A549 (cell line): Measurements from ENCODE around the gene CCDC7. TPM values are rescaled to one million over a fixed set of nuclear protein-coding genes. Genes with fewer than 3 reads are reported as not detected.

Source experiments
- ATAC-seq, 2 experiments: fragments of 200-7000 bp in 1 of 2; fragments of >200 bp in 1 of 2; cut with Nextera tagmentation in 1 of 2; cut with Tn5 transposase in 1 of 2; 3 replicates each; pipeline versions ENCODE4 v1.8.0 to v1.9.1; 2018 to 2020; ENCODE audit warnings: mild to moderate bottlenecking in 1 of 2, moderate library complexity in 1 of 2
- CTCF ChIA-PET: fragments of 300-600 bp; sonication (Branson Sonifier 250); formaldehyde crosslinking; extraction: SDS; loops from one replicate; lab custom pipeline; 2021; ENCODE audit warnings: antibody characterized with exemption, inconsistent platforms; lab: Yijun Ruan, JAX
- POLR2A ChIA-PET: fragments of 350-600 bp; formaldehyde crosslinking; extraction: SDS; loops from one replicate; lab custom pipeline; 2021; ENCODE audit warnings: antibody characterized with exemption, inconsistent platforms; lab: Yijun Ruan, JAX
- DNase-seq, 2 experiments: peaks; one replicate each; pipeline versions ENCODE4 v3.0.0 to v3.0.0-alpha.2; 2011 to 2016; ENCODE audit warnings: low read depth in 1 of 2, low spot score in 1 of 2
- FAIRE-seq: peaks from 2 replicates; lab custom pipeline; 2011; peaks lifted over from hg19 to GRCh38; lab: Jason Lieb, UNC
- H3K27ac ChIP-seq, 2 experiments: fragments of >200 bp; sonication (Bioruptor Twin); formaldehyde crosslinking; 3 replicates each; pipeline ENCODE4 v1.5.1; 2016 to 2017
- H3K4me1 ChIP-seq: fragments of >200 bp; sonication (Bioruptor Twin); formaldehyde crosslinking; 3 replicates; pipeline ENCODE4 v1.6.1; 2016
- H3K4me2 ChIP-seq: fragments of >200 bp; sonication (Bioruptor Twin); formaldehyde crosslinking; 3 replicates; pipeline ENCODE4 v1.6.1; 2016
- H3K4me3 ChIP-seq: fragments of >200 bp; sonication (Bioruptor Twin); formaldehyde crosslinking; 3 replicates; pipeline ENCODE4 v1.5.1; 2016
- H3K9me3 ChIP-seq: fragments of >200 bp; sonication (Bioruptor Twin); formaldehyde crosslinking; 3 replicates; pipeline ENCODE4 v1.6.1; 2016
- CEBPB ChIP-seq, 2 experiments: fragments of >200 bp in 1 of 2; sonication (Bioruptor Twin) in 1 of 2; formaldehyde crosslinking in 1 of 2; IDR thresholded peaks; 2 replicates each; pipeline ENCODE4 v1.6.1; 2012 to 2016
- CHD2 ChIP-seq: fragments of 150-350 bp; IDR thresholded peaks from 2 replicates; pipeline ENCODE4 v1.6.1; 2014; ENCODE audit warnings: low read length; ENCODE audit not compliant: partially characterized antibody
- EHF ChIP-seq: fragments of 250-450 bp; sonication (Bioruptor Pico); IDR thresholded peaks from 2 replicates; pipeline ENCODE4 v1.5.0; 2020; ENCODE audit warnings: mild to moderate bottlenecking
- EHMT2 ChIP-seq: fragments of 200-600 bp; sonication (generic); IDR thresholded peaks from 2 replicates; pipeline ENCODE4 v1.6.1; 2016; ENCODE audit warnings: antibody characterized with exemption, low read depth, mild to moderate bottlenecking, moderate library complexity
- ESRRA ChIP-seq: fragments of 150-350 bp; IDR thresholded peaks from 2 replicates; pipeline ENCODE4 v1.6.1; 2014; ENCODE audit warnings: mild to moderate bottlenecking, low read length, borderline replicate concordance
- FOSB ChIP-seq: fragments of 250-450 bp; sonication (Bioruptor Pico); IDR thresholded peaks from 2 replicates; pipeline ENCODE4 v1.5.0; 2020; ENCODE audit warnings: mild to moderate bottlenecking, moderate library complexity
- FOXS1 ChIP-seq: fragments of 250-450 bp; sonication (Bioruptor Pico); IDR thresholded peaks from 2 replicates; pipeline ENCODE4 v1.5.0; 2020; ENCODE audit warnings: mild to moderate bottlenecking, moderate library complexity
- GATA3 ChIP-seq: IDR thresholded peaks from 2 replicates; pipeline ENCODE4 v1.6.1; 2012; ENCODE audit warnings: borderline replicate concordance
- HDAC2 ChIP-seq: fragments of 200-600 bp; sonication (generic); IDR thresholded peaks from 2 replicates; pipeline ENCODE4 v1.6.1; 2016
- HEYL ChIP-seq: fragments of 250-450 bp; sonication (Bioruptor Pico); IDR thresholded peaks from 2 replicates; pipeline ENCODE4 v1.8.0; 2021; ENCODE audit warnings: mild to moderate bottlenecking, moderate library complexity
- HOXA7 ChIP-seq: fragments of 250-450 bp; sonication (Bioruptor Pico); IDR thresholded peaks from 2 replicates; pipeline ENCODE4 v1.5.0; 2020; ENCODE audit warnings: mild to moderate bottlenecking, moderate library complexity
- HOXB13 ChIP-seq: fragments of 250-450 bp; sonication (Bioruptor Pico); IDR thresholded peaks from 2 replicates; pipeline ENCODE4 v1.5.0; 2020; ENCODE audit warnings: low read depth, mild to moderate bottlenecking, moderate library complexity
- HOXB5 ChIP-seq: fragments of 250-450 bp; sonication (Bioruptor Pico); IDR thresholded peaks from 2 replicates; pipeline ENCODE4 v1.5.0; 2020; ENCODE audit warnings: mild to moderate bottlenecking, moderate library complexity
- JUN ChIP-seq, 2 experiments: fragments of >200 bp; sonication (Bioruptor Twin); formaldehyde crosslinking; IDR thresholded peaks; 2 replicates in 1 of 2; 3 replicates in 1 of 2; pipeline ENCODE4 v1.6.1; 2016 to 2017
- MAZ ChIP-seq: fragments of 150-350 bp; IDR thresholded peaks from 2 replicates; pipeline ENCODE4 v1.6.1; 2014; ENCODE audit warnings: antibody characterized with exemption, low read depth, low read length, borderline replicate concordance
- NFE2L2 ChIP-seq: fragments of 150-350 bp; conservative IDR thresholded peaks from 2 replicates; pipeline ENCODE4 v1.6.1; 2014; ENCODE audit warnings: low read length
- NPAS2 ChIP-seq: fragments of 250-450 bp; sonication (Bioruptor Pico); IDR thresholded peaks from 2 replicates; pipeline ENCODE4 v1.8.0; 2022; ENCODE audit warnings: mild to moderate bottlenecking, moderate library complexity, borderline replicate concordance
- NR3C1 ChIP-seq: fragments of >200 bp; sonication (Bioruptor Twin); formaldehyde crosslinking; IDR thresholded peaks from 3 replicates; pipeline ENCODE4 v1.6.1; 2017
- RCOR1 ChIP-seq: fragments of 150-350 bp; IDR thresholded peaks from 2 replicates; pipeline ENCODE4 v1.6.1; 2014; ENCODE audit warnings: antibody characterized with exemption, low read length, low read depth
- RNF2 ChIP-seq: fragments of 200-600 bp; sonication (generic); IDR thresholded peaks from 2 replicates; pipeline ENCODE4 v1.6.1; 2016; ENCODE audit warnings: low read depth, mild to moderate bottlenecking, antibody characterized with exemption, moderate library complexity, borderline replicate concordance
- SREBF2 ChIP-seq: fragments of 450-650 bp; IDR thresholded peaks from 2 replicates; pipeline ENCODE4 v1.6.1; 2014; ENCODE audit warnings: mild to moderate bottlenecking, moderate library complexity
- TFCP2L1 ChIP-seq: fragments of 250-450 bp; sonication (Bioruptor Pico); IDR thresholded peaks from 2 replicates; pipeline ENCODE4 v1.5.0; 2021; ENCODE audit warnings: mild to moderate bottlenecking
- TP53 ChIP-seq: fragments of 250-450 bp; sonication (Bioruptor Pico); IDR thresholded peaks from 2 replicates; pipeline ENCODE4 v1.5.0; 2021; ENCODE audit warnings: mild to moderate bottlenecking, moderate library complexity
- ZFP36 ChIP-seq: fragments of 450-650 bp; IDR thresholded peaks from 2 replicates; pipeline ENCODE4 v1.6.1; 2014; ENCODE audit warnings: borderline replicate concordance; ENCODE audit not compliant: partially characterized antibody
- ZNF302 ChIP-seq: fragments of 250-450 bp; sonication (Bioruptor Pico); IDR thresholded peaks from 2 replicates; pipeline ENCODE4 v1.9.0; 2021; ENCODE audit warnings: inconsistent platforms, mild to moderate bottlenecking, moderate library complexity
- ZSCAN20 ChIP-seq: fragments of 250-450 bp; sonication (Bioruptor Pico); IDR thresholded peaks from 2 replicates; pipeline ENCODE4 v1.8.0; 2022; ENCODE audit warnings: mild to moderate bottlenecking, moderate library complexity
- WGBS: methylation state at CpG from one replicate; pipeline ENCODE4 v1.1.6; 2017; ENCODE audit errors: missing lambda C conversion rate; 5-methylcytosine and 5-hydroxymethylcytosine counted together
- polyA plus RNA-seq, 4 experiments: library from polyadenylated mRNA; depleted of rRNA in 3 of 4; stranded (reverse); fragments of >200 nt; fragmentation: RNase III in 1 of 4; extraction: RNeasy Plus Mini Kit Qiagen cat#74134 plus additional on column Dnase treatment in 1 of 4; gene quantifications; 2 replicates in 3 of 4; 3 replicates in 1 of 4; pipeline ENCODE4 v1.2.3, GENCODE V29; 2011 to 2017
- TF ChIP-seq, protein P1 (sequence below): fragments of 450-650 bp; IDR thresholded peaks from 2 replicates; pipeline ENCODE4 v1.6.1; 2014; ENCODE audit warnings: antibody characterized with exemption
- TF ChIP-seq, protein P2 (sequence below): IDR thresholded peaks from 2 replicates; pipeline ENCODE4 v1.6.1; 2012

CCDC7 gene
- polyA plus RNA-seq, 2 of the 4 experiments (the other 2 are of a cell fraction): 1.2 to 2.9 TPM

DNA sequence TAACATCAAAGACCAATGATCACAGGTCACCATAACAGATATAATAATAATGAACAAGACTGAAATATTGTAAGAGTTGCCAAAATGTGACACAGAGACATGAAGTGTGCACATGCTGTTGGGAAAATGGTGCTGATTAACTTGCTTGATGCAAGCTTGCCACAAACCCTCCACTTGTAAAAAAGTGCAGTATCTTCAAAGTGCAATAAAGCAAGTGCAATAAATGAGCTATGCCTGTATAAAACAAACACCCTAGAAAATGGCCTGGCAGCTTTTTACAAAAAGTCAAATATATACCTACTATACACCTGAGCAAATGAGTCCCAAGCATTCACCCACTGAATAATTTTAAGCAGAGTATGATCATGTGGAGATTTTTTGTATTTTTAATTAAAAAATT lies 9.7 kb upstream of the CCDC7 start (continued):
- TF ChIP-seq, protein P1, sequence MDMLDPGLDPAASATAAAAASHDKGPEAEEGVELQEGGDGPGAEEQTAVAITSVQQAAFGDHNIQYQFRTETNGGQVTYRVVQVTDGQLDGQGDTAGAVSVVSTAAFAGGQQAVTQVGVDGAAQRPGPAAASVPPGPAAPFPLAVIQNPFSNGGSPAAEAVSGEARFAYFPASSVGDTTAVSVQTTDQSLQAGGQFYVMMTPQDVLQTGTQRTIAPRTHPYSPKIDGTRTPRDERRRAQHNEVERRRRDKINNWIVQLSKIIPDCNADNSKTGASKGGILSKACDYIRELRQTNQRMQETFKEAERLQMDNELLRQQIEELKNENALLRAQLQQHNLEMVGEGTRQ: no peak

DNA sequence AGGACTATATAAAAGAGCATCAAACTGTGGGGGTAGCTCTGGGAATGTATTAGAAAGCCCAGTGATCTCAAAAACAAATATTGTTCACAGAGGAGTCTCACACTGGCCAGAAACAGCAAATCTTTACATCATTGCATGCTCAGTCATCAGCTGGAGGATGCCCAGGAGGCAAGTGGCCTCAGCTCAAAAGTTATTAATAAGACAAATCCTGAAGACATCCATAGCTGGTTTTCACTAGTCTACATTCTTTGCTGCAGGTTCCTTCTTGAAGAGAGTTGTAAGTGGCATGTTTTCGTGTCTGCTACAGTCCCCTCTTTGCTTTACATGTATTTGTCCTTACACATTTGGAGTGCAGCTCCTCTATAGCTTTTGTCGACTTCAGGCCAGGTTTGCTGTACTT lies 8.6 kb upstream of the CCDC7 start:
- no peak overlapping the region for H3K4me3 ChIP-seq
- no peak overlapping the region for H3K4me2 ChIP-seq
- DNase-seq (no peak), ATAC-seq (peak in 1 of 2 experiments; percentile 19; a peak in 1 of 6 replicates), FAIRE-seq (no peak)
- no peak overlapping the region for H3K27ac ChIP-seq
- CTCF ChIA-PET: interaction anchor here (0.6 to 0.9 kb wide), 2 partner anchors 8 to 281 kb away, joined by 3 to 5 read pairs; no protein-coding TSS in a partner anchor
- TF ChIP-seq SREBF2 (no peak), ESRRA (no peak), FOXS1 (CRISPR knock-in tag) (no peak), GATA3 (no peak), ZSCAN20 (no peak), RNF2 (no peak), HDAC2 (no peak), ZFP36 (no peak), NFE2L2 (no peak), JUN (IDR thresholded peaks at IDR 0.05) (no peak), RCOR1 (no peak), EHMT2 (no peak), NPAS2 (CRISPR knock-in tag) (no peak), HOXB13 (CRISPR knock-in tag) (no peak), HOXB5 (CRISPR knock-in tag) (no peak), NR3C1 (no peak)
- POLR2A ChIA-PET: interaction anchor here (1.2 kb wide), 1 partner anchor 8 kb away, joined by 4 read pairs; the partner anchor contains the start of gene CCDC7
- 20% methylated on average over 2 of the region's 2 CpGs for WGBS
- 0 out of 3 replicates have a peak, but pooled peaks cover 3% of the 10 kb centered on the region for H3K4me1 ChIP-seq
- H3K9me3 ChIP-seq: peaks cover 7% of the 10 kb centered on the region; the same call in 1 of the 3 replicates

DNA sequence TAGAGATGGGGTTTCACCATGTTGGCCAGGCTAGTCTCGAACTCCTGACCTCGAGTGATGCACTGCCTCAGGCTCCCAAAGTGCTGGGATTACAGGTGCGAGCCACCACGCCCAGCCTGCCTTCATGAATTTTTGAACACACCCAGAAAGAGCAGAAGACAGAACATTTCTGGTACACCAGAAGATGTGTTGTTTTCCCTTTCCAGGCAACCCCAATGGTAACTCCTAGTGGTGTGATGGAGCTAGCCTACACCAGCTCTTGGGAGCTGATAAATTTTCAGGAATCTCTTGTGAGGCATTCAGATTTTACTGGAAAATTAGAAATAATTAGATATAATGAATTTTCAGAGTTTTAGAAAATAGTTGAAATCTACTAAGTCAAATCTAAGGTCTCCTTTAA lies 904 bp upstream of the CCDC7 start:
- CTCF ChIA-PET: interaction anchor here (0.8 to 1.1 kb wide), 4 partner anchors 9 to 31 kb away, joined by 3 to 4 read pairs (median 4); no protein-coding TSS in a partner anchor
- WGBS: 91% methylated on average over 4 of the region's 4 CpGs
- DNase-seq: peak; percentile 9 to 10
- peak overlapping the region; percentile 86 for H3K4me2 ChIP-seq
- no peaks in the 10 kb centered on the region for H3K9me3 ChIP-seq
- H3K4me3 ChIP-seq: peak overlapping the region; percentile 55
- no peak for ATAC-seq
- H3K4me1 ChIP-seq: peaks cover 8% of the 10 kb centered on the region; the same call in 2 of the 3 replicates
- peak overlapping the region; percentile 9 to 91; a peak in 1 of 6 replicates for H3K27ac ChIP-seq
- FAIRE-seq: no peak
- TF ChIP-seq TP53 (CRISPR knock-in tag) (no peak), HEYL (CRISPR knock-in tag) (no peak), MAZ (no peak), HOXB5 (CRISPR knock-in tag) (no peak), ZNF302 (CRISPR knock-in tag) (no peak), CEBPB (IDR thresholded peaks at IDR 0.05) (no peak), FOSB (no peak), CHD2 (no peak), HDAC2 (no peak), TFCP2L1 (CRISPR knock-in tag) (no peak), EHF (no peak), HOXA7 (CRISPR knock-in tag) (no peak)
- TF ChIP-seq, protein P2, sequence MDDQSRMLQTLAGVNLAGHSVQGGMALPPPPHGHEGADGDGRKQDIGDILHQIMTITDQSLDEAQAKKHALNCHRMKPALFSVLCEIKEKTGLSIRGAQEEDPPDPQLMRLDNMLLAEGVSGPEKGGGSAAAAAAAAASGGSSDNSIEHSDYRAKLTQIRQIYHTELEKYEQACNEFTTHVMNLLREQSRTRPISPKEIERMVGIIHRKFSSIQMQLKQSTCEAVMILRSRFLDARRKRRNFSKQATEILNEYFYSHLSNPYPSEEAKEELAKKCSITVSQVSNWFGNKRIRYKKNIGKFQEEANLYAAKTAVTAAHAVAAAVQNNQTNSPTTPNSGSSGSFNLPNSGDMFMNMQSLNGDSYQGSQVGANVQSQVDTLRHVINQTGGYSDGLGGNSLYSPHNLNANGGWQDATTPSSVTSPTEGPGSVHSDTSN: no peak
- TF ChIP-seq, all 56 proteins: peak for 0
- POLR2A ChIA-PET: interaction anchor here (1.2 kb wide), 3 partner anchors 8 to 99 kb away, joined by 4 to 7 read pairs (median 5); no protein-coding TSS in a partner anchor
